Left renal pelvis (tissue), 4 donors: Measurements from ENCODE around the gene PPM1G. TPM values are rescaled to one million over a fixed set of nuclear protein-coding genes. Genes with fewer than 3 reads are reported as not detected.
"Not testable (repeated sequence)": the region's sequence is repeated elsewhere in the genome, so short reads cannot be mapped to it uniquely, and the experiment has no call there.

Experiments used
- DNase-seq, 4 donors: peaks; one replicate each; pipeline ENCODE4 v3.0.0-alpha.2; 2013; ENCODE audit warnings: low read depth in 4 of 4, low spot score in 3 of 4
- polyA plus RNA-seq, 4 donors: library from polyadenylated mRNA; unstranded; fragments of 120-200 nt; gene quantifications; one replicate each; pipeline ENCODE4 v1.2.1, GENCODE V29; 2013; ENCODE audit not compliant: insufficient read length in 4 of 4

The PPM1G gene
- polyA plus RNA-seq, 4 donors = 68.7 to 96.4 (median 94.3) TPM

DNA sequence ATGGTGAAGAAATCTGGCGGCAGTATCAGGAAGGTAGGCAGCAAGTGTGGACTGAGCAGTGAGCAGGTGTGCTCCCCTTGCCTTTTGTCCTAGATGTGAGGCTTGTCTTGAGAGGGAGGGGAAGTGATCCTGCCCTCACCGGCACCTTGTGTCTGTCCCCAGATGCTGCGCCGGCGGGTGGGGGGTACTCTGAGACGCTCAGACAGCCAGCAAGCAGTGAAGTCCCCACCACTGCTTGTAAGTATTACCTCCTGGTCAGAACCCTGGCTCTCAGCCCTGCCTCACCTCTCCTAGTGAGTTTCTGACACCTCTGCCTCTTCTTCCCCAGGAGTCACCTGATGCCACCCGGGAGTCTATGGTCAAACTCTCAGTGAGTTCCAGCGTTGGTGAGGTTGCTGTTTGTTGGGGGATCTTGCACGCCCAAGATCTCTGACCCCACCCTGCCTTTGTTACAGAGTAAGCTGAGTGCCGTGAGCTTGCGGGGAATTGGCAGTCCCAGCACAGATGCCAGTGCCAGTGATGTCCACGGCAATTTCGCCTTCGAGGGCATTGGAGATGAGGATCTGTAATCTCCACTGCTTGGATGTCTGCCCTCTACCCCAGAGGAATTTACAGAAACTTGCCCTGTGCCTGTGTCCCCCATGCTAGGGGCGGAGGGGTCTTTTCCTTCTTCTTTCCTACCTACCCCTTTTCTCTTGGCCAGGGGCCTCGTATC lies 33.1 kb downstream of the PPM1G start:
- no peak for DNase-seq

DNA sequence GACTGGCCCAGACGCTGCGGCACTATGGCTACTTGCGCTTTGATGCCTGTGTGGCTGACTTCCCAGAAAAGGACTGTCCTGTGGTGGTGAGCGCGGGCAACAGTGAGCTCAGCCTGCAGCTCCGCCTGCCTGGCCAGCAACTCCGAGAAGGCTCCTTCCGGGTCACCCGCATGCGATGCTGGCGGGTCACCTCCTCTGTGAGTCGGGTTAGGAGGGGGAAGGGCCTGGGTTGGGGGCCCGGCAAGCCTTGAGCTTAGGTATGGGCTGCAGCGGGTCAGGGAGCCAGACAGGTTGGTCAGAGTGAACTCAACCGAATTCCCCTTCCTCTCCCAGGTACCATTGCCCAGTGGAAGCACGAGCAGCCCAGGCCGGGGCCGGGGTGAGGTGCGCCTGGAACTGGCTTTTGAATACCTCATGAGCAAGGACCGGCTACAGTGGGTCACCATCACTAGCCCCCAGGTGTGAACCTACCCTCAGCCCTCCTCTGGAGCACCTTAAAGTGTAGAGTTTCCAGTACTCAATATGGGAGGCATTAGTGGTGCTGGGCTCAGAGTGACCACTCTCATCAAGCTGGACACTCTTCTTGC lies 33.8 kb downstream of the PPM1G start:
- no peak for DNase-seq

DNA sequence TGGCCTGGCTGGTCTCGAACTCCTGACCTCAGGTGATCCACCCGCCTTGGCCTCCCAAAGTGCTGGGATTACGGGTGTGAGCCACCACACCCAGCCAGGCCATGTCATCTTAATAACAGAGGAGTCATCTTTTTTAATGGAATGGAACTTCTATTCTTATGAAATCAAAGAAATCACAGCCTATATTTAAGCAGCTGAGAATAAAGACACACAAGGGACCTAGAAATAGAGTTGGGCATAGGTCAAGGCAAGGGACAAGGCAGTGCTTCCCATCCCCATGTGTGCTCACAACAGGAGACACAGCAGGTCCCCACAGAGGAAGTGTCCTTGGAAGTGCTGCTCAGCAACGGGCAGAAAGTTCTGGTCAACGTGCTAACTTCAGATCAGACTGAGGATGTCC lies 35.8 kb downstream of the PPM1G start:
- no peak for DNase-seq

DNA sequence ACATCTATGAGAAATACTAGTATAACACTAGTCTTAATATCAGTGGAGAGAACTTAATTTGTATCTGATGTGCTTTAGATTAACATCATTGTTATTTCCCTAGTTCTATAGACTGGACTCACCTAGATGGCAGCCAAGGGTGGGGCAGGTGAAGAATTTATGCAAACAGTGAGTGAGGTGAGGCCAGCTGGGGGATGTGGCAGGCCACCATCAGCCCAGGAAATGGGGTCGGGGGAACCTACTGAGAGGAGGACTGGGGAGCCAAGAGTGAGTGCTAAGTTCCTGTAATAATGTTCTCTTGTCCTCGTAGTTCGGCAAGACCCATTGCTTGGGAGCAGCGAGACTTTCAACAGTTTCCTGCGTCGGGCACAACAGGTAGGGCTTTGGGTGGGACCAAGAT lies 36.5 kb downstream of the PPM1G start:
- no peak for DNase-seq

DNA sequence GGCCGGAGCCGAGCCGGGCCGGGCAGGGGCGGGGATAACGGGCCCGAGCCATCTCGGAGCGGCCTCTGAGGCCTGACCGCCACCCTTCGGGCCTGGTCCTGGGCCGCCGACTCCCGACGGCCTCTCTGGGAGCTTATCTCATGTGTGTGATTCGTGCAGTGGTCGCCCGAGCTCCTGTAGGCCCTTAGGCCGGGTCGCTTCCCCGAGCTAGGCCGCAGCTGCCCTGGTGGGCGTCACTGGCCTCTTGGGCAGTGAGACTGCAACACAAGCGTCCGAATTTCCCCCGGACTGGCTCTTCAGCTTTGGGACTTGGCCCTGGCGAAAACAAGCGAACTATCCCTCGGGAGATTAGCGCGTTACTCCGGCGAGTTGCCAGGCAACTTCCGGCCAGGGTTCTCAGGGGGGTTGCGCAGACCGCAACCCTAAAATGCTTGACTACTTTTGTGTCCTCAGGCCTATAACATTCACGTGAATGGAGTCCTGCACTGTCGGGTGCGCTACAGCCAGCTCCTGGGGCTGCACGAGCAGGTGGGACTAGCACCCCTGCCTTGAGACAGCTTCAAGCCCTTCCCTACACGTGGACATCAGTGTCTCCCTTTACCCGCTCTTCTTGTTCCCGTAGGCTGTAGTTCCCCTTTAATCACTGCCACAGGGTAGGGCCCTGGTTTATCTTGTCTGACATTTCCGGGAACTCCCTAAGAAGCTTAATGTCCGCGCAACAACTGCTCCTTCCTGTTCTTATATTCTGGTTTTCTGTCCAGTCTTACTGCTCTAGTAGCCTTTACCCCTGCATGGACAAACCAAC lies 38.4 kb downstream of the PPM1G start:
- no peak for DNase-seq

DNA sequence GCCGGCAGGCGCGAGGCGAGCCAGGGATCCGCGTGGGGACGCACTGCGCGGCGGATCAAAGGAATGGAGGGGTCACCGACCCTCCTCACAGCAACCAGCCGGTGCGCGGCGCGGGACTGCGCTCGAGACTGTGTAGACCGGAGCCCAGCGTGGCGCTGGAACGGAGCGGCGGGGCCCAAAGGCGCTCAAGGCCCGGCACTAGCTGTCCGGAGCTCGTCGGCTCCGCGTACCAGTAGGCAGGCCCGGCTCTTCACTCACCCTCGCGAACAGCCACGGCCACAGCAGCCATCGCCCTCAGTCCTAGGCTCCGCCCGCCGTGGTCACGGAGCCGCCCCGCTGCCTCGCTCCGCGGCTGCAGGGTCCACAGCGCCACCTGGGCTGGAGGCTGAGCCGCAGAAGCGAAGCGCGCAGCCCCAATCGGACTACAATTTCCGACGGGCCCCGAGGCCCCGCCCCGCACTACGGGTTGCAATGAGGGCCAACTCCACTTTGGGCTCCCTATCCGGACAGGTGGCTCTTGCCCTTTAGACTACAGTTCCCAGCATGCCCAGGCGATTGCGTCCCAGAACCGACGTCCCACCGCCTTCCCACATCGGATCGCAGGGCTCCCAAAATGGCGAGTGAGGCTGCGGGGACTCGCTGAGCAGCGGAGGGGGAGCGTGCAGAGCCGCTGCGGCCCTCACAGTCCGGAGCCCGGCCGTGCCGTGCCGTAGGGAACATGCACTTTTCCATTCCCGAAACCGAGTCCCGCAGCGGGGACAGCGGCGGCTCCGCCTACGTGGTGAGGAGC lies 39.2 kb downstream of the PPM1G start, which contains the start of the genes EIF2B4 and SNX17:
TSS of gene EIF2B4 (minus strand) at position 313 of the 790 bp plus-strand sequence. CDS start at position 289, 24 bp downstream.
TSS of gene SNX17 (plus strand) at position 591 of the 790 bp plus-strand sequence. CDS start at position 719, 128 bp downstream.
- DNase-seq = peak; percentile 98 to 99 (median 98)

DNA sequence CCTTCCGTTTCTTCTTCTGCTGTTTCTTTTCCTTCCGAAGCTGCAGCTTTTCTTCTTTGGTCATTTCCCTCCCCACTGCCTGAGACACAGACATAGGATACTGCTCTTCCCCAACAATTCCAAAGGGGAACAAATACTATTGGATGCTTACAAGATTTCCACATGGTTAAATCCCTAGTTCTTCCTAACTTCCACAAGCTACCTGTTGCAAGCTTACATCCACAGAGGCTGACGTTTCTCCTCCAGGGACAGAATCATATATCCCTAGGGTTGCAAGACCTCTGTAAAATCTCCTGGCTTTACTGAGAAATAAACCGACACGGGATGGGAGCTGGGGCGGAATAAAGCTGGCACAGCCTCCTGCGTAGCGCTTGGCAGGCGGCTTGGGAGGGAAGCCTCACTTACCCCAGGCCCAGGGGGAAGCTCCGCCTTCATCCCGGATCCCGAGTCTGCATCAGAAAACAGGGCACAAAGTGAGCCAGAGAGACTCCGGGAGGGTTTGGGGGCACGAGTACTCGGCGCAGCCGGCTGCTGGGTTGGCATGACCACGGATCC lies 39.8 kb downstream of the PPM1G start:
- no peak for DNase-seq

DNA sequence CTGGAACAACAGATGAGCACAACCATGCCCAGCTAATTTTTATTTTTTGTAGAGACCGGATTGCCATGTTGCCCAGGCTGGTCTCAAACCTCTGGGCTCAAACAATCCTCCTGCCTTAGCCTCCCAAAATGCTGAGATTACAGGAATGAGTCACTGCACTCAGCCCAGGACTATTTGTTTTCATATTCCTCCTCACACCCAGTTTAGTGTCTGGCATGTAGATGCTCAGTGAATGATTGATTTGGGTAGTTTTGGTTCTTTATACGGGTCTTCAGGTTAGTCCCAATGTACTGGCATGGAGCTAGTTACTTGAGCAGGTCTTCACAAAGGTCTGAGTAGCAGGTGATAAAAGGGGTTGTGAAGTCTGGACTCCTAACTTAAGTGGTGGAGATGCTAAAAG lies 45.5 kb downstream of the PPM1G start:
- no peak for DNase-seq

DNA sequence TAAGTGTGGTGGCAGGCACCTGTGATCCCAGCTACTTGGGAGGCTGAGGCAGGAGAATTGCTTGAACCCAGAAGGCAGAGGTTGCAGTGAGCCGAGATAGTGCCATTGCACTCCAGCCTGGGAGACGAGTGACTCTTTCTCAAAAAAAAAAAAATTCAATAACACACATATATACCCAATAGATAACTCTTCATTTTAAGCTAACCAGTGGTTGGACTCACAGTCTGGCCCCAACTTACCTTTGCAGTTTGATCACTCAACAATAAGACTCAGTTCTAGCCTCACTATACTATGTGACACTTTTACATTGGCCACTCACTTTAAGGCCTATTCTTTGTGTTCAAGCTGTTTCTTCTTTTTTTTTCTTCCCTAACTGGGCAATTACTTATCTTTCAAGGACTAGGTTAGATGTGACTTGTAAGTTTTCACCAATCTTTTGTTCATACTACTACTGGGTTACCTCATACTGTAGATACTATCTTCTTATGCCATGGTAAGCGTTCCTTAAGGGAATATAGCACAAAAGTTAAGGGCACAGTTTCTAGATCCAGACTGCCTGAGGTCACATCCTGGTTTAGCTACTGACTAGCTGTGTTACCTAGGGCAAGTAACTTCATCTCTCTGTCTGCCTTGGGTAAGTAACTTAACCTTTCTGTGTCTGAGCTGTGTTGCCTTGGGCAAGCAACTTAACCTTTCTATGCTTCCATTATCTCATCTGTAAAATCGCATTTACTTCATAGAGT lies 46.5 kb downstream of the PPM1G start:
- DNase-seq = no peak

DNA sequence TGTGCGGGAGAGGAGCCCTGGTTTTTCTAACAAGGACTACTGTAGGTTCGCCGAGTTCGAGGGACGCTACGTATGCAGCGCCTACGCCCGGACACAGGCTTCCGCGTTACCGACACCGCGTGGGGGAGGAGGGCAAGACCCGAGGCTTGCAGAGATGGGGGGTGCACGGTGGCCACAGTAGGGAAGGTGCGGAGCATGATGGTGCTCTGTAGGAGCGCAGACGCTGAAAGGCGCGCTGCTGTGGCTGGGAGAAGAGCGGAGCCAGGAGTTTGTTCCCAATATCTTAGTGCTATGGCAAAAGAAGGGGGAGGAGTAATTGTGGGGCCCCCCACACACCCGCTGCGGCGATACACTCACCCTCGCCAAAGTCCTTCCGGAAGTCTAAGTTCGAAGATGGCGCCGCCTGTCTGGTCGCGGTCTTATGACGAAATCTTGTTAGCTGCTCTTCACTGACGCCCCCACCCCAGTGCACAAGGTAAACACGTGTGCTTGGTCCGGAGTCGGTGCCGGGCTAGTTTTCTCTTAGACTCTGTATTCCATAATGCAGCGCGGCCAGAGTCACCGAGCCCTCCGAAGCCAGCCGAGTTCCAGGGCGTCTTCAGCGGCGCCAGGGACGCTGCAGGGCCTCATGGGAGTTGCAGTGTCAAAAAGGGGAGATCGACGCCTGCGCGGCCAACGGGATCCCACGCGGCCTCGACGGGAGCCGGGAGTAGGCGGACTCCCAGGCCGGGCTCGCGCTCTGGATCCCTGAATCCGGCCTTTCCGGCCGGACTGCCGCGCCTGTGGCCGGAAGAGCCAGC lies 52.8 kb downstream of the PPM1G start, which contains the start of gene GTF3C2:
TSS of gene GTF3C2 (minus strand) at position 383 of the 800 bp plus-strand sequence. CDS start 13,210 bp downstream, outside the sequence.
- DNase-seq = peak; percentile 92 to 97 (median 95)

DNA sequence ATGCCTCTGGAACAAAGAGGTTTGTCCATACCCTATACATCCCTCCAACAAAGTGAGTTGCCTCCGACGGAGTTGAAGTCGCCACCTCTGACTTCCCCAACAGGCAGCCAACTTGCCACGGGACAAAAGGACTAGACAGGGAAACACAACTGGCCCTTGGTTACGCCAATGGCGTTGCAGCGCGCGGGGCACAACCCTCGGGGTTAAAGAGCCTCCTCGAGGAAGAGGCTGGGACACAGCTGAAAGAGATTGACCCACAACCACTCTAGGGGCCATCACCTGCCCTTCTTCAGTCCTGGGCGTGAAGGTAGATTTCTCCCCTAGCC lies 53.4 kb downstream of the PPM1G start:
- DNase-seq = no peak

DNA sequence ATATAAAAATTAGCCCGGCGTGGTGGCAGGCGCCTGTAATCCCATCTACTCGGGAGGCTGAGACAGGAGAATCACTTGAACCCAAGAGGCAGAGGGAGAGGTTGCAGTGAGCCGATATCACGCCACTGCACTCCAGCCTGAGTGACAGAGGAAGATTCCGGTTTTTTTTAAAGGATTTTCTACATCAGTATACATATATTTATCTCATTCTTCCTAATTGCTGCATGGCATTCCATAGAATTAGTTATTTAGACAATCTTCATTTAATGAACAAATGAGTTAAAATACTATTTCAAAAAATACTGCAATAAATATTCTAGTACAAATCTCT lies 54.8 kb downstream of the PPM1G start:
- no peak for DNase-seq

DNA sequence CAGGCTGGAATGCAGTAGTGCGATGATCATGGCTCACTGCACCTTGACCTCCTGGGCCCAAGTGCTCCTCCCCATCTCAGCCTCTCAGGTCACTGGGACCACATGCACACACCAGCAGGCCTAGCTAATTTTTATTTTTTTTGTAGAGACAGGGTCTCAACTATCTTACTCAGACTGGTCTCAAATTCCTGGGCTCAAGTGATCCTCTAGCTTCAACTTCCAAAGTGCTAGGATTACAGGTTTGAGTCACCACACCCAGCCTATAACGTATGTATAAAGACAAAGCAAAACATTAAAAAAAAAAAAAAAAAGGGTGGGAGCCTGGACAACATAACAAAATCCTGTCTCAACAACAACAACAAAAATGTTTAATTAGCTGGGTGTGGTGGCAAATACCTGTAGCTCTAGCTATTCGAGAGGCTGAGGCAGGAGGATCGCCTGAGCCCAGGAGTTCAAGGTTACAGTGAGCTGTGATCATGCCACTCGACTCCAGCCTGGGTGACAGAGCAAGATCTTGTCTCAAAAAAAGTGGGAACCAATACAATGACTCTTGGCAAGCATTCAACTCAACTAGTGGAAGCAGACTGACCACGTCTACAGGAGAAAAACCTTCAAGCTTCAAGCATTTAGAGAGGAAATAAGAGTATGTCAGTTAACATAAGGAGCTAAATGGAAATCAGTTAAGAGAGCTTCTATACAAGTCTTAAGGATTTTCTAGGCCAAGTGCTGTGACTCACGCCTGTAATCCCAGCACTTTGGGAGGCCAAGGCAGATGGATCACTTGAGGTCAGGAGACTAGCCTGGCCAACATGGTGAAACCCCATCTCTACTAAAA lies 55.4 kb downstream of the PPM1G start:
- DNase-seq = no peak

DNA sequence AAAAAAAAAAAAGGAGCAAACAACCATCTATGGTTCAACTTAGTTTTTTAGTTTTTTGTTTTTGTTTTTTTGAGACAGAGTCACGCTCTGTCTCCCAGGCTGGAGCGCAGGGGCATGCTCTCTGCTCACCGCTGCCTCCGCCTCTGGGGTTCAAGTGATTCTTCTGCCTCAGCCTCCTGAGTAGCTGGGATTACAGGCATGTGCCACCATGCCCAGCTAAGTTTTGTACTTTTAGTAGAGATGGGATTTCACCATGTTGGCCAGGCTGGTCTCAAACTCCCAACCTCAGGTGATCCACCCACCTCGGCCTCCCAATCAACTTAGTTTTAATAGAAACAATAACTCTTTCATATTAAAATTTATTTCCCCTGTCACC lies 56.0 kb downstream of the PPM1G start:
- not testable (repeated sequence) for DNase-seq

DNA sequence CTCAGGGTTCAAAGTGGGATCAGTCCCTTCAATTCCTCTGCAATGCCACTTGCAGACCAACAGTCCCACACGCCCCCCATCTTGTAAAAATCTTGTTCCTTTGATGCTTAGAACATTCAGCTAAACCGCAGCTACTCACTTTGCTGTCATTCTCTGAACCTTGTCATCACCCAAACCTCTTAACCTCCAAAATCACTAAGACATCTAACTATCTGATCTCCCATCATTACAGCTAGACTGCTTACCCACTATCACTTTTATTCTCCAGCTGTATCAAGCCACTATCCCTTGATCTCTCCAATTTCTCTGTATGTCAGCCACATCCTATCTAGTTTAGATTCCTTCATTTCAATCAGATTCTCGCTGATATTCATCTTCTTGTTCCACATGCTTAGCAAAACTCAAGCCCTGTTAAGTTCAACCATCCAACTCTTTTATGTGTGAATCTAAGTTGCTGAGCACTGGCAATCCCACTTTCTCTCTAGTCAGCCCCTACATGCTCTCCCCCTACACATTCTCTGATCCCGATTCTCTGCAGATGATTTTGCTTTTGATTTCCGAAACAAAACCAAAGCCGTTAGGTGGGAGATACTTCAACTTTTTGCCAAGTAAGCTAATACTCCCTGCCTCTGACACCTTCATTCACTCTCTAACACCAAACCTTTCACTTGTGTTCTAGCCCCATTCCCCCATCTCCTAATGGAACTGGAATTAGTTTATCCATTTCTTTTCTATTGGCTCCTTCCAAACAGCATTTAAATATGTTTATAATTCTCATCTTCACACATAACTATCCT lies 57.4 kb downstream of the PPM1G start:
- DNase-seq = no peak

DNA sequence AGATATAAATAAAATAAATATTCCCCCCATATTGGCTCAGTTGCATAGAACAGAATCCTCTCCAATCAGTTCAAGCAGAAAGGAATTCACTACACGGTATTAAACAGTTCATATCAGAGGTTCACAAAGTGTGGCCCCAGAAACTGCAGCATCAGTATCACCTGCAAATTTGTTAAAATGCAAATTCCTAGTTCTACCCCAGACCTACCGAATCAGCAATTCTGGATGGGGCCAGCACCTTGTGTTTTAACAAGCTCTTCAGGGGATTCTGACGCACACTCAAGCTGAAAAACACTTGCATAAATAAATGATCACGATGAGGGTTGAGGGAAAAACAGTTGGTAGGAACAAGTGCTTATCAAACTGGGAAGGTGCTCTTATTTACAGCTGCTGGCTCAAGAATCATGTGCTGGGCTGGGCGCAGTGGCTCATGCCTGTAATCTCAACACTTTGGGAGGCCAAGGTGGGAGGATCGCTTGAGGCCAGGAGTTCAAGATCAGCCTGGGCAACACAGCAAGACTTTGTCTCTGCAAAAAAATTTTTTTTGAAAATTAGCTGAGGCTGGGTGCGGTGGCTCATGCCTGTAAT lies 59.2 kb downstream of the PPM1G start:
- DNase-seq = no peak

DNA sequence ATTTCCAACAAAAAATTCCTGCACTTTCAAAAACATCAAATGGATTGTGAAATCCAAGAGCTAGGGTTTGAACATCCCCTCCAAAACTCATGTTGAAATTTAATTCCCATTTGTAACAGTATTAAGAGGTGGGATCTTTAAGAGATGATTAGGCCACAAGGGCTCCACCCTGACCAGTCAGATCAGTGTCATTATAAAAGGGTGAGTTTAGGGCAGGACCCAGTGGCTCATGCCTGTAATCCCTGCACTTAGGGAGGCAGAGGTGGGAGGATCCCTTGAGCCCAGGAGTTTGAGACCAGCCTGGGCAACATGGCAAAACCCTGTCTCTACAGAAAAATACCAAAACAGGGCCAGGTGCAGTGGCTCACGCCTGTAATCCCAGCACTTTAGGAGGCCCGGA lies 61.8 kb downstream of the PPM1G start:
- no peak for DNase-seq
